Lower lobe of right lung (tissue), 2 donors: Measurements from ENCODE around the gene CFAP100. TPM values are rescaled to one million over a fixed set of nuclear protein-coding genes. Genes with fewer than 3 reads are reported as not detected.

Experiments used
- ATAC-seq, 2 donors: fragments of 200-7000 bp; cut with Tn5 transposase; one replicate each; pipeline ENCODE4 v1.9.1; 2020 to 2022; ENCODE audit warnings: mild to moderate bottlenecking in 2 of 2, moderate library complexity in 2 of 2
- DNase-seq: peaks from one replicate; pipeline ENCODE4 v3.0.0-alpha.2; 2020
- H3K27ac ChIP-seq: fragments of 200-600 bp; one replicate; pipeline ENCODE4 v1.8.0; 2022
- H3K27me3 ChIP-seq: fragments of 200-600 bp; one replicate; pipeline ENCODE4 v1.8.0; 2022; ENCODE audit warnings: low read depth
- H3K36me3 ChIP-seq: fragments of 200-600 bp; one replicate; pipeline ENCODE4 v1.8.0; 2022; ENCODE audit warnings: mild to moderate bottlenecking
- H3K4me1 ChIP-seq: fragments of 200-600 bp; one replicate; pipeline ENCODE4 v1.8.0; 2022
- H3K4me3 ChIP-seq: fragments of 200-600 bp; one replicate; pipeline ENCODE4 v1.8.0; 2022; ENCODE audit warnings: mild to moderate bottlenecking
- H3K9me3 ChIP-seq: fragments of 200-600 bp; one replicate; pipeline ENCODE4 v1.8.0; 2022
- intact Hi-C: fragments of 100-400 bp; cut with DNase I; formaldehyde crosslinking; loops from one replicate; pipeline ENCODE4 v1.11.0; 2022
- total RNA-seq: library from RNA; stranded (reverse); fragmentation: NEBNext Ultra II Directional; extraction: Animal tissue kit (Norgen Biotek cat#: 25700); gene quantifications from one replicate; pipeline ENCODE4 v1.2.1, GENCODE V29; 2021
- TF ChIP-seq, protein P1 (sequence below): fragments of 200-600 bp; IDR thresholded peaks from one replicate; pipeline ENCODE4 v1.8.0; 2022; ENCODE audit warnings: antibody characterized with exemption, mild to moderate bottlenecking
- donor health status: DM: no; HTN: yes; CAD: no; lungs with severe emphysema.

The CFAP100 gene
- total RNA-seq, 1 donor from 2014 or later: 21.5 TPM

DNA sequence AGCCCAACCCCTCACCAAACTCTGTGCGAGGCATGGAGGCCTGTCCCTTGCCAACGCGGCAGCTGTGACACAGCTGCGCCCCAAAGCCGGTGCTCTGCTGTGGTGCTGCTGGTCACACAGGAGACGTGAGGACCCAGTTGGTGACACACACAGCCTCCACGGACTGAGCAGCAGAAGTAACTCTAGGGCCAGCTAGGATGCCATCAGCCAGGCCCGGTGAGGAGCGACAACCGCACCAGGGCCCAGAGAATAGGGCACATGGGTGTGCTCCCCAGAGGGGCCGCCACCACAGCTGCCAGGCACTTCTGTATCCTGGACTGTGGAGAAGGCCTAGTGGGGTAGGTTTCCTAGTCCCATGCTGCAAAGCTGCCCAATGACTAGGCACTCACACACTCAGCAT, 70.3 kb downstream of the CFAP100 start:
- no peak for ATAC-seq
- H3K4me1 ChIP-seq: peaks cover 44% of the 10 kb centered on the region
- TF ChIP-seq, protein P1, sequence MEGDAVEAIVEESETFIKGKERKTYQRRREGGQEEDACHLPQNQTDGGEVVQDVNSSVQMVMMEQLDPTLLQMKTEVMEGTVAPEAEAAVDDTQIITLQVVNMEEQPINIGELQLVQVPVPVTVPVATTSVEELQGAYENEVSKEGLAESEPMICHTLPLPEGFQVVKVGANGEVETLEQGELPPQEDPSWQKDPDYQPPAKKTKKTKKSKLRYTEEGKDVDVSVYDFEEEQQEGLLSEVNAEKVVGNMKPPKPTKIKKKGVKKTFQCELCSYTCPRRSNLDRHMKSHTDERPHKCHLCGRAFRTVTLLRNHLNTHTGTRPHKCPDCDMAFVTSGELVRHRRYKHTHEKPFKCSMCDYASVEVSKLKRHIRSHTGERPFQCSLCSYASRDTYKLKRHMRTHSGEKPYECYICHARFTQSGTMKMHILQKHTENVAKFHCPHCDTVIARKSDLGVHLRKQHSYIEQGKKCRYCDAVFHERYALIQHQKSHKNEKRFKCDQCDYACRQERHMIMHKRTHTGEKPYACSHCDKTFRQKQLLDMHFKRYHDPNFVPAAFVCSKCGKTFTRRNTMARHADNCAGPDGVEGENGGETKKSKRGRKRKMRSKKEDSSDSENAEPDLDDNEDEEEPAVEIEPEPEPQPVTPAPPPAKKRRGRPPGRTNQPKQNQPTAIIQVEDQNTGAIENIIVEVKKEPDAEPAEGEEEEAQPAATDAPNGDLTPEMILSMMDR: no peak
- no peak for DNase-seq
- no peak overlapping the region for H3K27ac ChIP-seq
- no peak overlapping the region for H3K4me3 ChIP-seq
- intact Hi-C loops: no loop called here
- no peaks in the 10 kb centered on the region for H3K9me3 ChIP-seq
- H3K36me3 ChIP-seq: peaks cover 100% of the 10 kb centered on the region
- H3K27me3 ChIP-seq: no peaks in the 10 kb centered on the region

DNA sequence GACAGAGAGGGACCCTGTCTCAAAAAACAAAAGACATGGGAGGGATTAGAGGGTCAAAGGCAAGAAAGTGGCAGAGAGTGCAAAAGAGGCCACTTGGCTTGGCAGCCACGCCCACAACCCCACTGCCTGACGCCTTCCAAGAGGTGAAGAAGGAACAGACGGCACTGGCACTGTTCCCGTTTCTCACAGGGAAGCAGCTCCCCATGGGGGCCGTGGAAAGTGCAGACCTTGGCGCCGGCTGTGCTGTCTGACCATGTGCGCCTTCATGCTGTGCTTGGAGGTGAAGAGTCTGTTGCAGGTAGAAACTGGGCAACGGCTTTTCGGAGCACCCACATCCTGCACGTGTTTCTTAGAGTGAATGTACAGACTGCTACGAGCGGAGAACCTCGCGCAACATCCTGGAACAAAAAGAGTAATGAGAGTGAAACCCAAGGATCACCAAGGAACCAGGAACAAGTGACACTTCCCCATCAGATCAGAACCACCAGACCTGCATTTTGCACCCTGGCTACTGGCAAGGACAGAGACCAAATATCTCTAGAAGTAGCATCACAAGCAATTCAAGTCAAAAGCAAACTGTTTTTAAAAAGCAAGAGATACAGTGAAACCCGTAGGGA, 71.3 kb downstream of the CFAP100 start:
- DNase-seq: peak; percentile 87
- ATAC-seq: peak; percentile 44 to 62
- Histone ChIP-seq H3K27me3 (no peaks in the 10 kb centered on the region), H3K9me3 (no peaks in the 10 kb centered on the region), H3K4me3 (no peak overlapping the region), H3K36me3 (peaks cover 100% of the 10 kb centered on the region), H3K4me1 (peaks cover 52% of the 10 kb centered on the region), H3K27ac (peak overlapping the region; percentile 56)
- intact Hi-C loops: no loop called here
- TF ChIP-seq, protein P1: no peak

DNA sequence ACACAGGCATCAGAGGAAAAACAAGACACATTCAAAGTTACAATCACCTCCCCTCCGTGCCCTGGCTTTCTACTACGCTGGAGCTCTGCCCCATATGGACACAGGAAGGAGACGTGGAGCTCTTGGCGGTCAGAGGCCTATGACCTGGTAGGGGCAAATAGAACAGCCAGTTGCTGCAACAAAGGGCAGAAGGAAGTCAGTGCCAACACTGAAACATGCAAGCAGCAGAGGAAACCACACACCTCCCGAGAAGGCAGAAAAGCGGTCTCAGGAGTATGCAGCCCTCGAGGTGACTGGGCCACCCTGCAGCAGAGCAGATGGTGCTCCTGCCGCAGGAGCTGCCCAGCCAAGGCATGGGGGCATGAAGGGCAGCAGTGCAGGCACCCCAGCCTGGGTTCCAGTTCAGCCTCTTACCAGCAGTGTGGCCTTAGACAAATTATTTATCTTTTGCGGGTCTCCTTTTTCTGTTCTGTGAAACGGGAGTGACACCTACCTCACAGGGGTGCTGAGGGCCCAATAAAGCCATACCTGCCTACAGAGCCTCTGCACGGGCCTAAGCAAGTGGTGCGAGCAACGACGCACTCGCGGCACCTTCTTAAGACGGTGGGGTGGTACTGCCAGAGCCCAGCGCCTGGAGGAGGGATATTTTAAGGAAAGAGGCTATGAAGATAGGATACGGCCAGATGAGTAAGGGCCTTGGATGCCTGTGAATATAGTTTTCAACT, 72.3 kb downstream of the CFAP100 start:
- H3K27ac ChIP-seq: peak overlapping the region; percentile 51
- no peak for DNase-seq
- H3K4me1 ChIP-seq: peaks cover 63% of the 10 kb centered on the region
- H3K4me3 ChIP-seq: no peak overlapping the region
- H3K27me3 ChIP-seq: no peaks in the 10 kb centered on the region
- intact Hi-C loops: no loop called here
- TF ChIP-seq, protein P1: no peak
- no peaks in the 10 kb centered on the region for H3K9me3 ChIP-seq
- peak; percentile 41 to 45 for ATAC-seq
- peaks cover 99% of the 10 kb centered on the region for H3K36me3 ChIP-seq

DNA sequence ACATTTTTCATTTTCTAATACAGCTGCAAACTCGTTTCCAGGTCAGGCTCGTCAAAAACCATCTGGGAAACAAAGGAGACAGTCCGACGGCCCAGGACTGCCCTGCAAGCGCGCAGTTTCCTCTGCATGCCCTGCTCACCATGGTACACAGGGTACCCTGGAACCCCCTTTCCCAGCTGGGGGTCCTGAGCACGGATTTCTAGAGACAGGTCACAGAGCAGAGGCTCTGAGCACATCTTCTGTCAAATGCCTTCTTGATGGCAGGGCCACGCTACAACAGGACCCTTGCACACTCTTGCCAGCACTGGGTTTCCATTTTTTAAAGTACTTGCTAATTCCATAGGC, 72.9 kb downstream of the CFAP100 start:
- TF ChIP-seq, protein P1: no peak
- H3K9me3 ChIP-seq: no peaks in the 10 kb centered on the region
- DNase-seq: no peak
- peaks cover 68% of the 10 kb centered on the region for H3K4me1 ChIP-seq
- peaks cover 93% of the 10 kb centered on the region for H3K36me3 ChIP-seq
- no peaks in the 10 kb centered on the region for H3K27me3 ChIP-seq
- no peak overlapping the region for H3K4me3 ChIP-seq
- H3K27ac ChIP-seq: no peak overlapping the region
- ATAC-seq: no peak
- intact Hi-C loops: no loop called here

DNA sequence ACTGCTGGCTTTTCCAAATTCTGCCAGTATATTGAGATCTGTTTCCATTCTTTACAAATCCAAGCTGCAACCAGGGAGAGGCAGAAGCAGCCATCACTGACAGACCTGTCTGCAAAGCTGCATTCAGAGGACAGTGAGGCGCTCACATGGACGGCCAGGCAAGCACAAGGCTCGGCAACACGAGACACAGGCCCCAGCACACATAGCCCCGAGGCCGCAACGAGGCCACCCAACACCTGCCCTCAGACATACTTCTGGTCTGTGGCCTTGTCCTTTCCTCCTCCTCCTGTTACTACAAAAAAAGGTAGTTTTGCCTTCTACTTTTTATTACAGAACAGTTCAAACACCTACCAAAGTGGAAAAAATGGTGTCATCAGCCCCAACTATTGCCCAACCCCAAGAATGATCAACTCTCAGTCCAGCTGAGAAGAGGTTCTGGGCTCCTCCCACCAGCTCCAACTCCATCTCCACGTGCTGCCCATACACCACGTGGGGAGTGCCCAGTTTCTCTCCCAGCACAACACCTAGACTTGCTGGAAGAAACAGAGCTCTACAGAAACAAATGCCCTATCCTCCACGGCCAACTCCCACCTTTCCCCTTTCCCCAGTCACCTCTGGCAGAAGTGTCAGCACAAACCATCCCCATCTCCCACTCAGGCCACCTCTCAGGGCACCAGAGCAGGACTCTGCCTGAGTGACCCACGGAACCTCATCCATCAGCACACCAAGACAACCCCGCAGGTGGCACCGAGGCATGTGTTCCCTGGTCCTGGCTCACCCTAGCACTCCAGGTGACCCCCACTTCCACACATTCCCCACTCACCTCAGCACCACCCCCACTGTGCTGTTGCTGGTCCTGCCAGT, 73.6 kb downstream of the CFAP100 start:
- Histone ChIP-seq H3K4me1 (peaks cover 75% of the 10 kb centered on the region), H3K27me3 (no peaks in the 10 kb centered on the region), H3K36me3 (peaks cover 86% of the 10 kb centered on the region), H3K9me3 (no peaks in the 10 kb centered on the region), H3K4me3 (no peak overlapping the region), H3K27ac (no peak overlapping the region)
- peak; percentile 58 for DNase-seq
- TF ChIP-seq, protein P1: no peak
- peak; percentile 37 to 39 for ATAC-seq
- intact Hi-C loops: no loop called here
